HG03175 (cell line): Measurements from ENCODE around the gene PINK1.
A peak's percentile ranks its signal among the peaks of the same experiment; 100 is the strongest.

Experiments used
- ATAC-seq: cut with Tn5 transposase; IDR thresholded peaks from one replicate; pipeline ENCODE4 v1.9.1; 2021; ENCODE audit warnings: mild to moderate bottlenecking, moderate library complexity; ENCODE audit not compliant: unreplicated experiment

PINK1 gene

GRCh38 chr1:20641975-20642374 is 8.7 kb downstream of the PINK1 start:
- ATAC-seq, result no peak

- ATAC-seq, result no peak
Measured at GRCh38 chr1:20643080-20643479, 9.8 kb downstream of the PINK1 start.

- no peak for ATAC-seq
Measured at GRCh38 chr1:20644416-20644815, 11.2 kb downstream of the PINK1 start.

- no peak for ATAC-seq
Measured at GRCh38 chr1:20645414-20645813, 12.2 kb downstream of the PINK1 start.

GRCh38 chr1:20648438-20648837 is 15.2 kb downstream of the PINK1 start:
- ATAC-seq, result no peak

- ATAC-seq, result no peak
Measured at GRCh38 chr1:20648946-20649345, 15.7 kb downstream of the PINK1 start.

GRCh38 chr1:20652300-20652699 is 19.0 kb downstream of the PINK1 start:
- ATAC-seq, result no peak

GRCh38 chr1:20654104-20654690 is 20.9 kb downstream of the PINK1 start:
- ATAC-seq, result no peak

GRCh38 chr1:20657024-20657423 is 23.8 kb downstream of the PINK1 start:
- no peak for ATAC-seq

- ATAC-seq, result no peak
Measured at GRCh38 chr1:20658166-20658915, 25.1 kb downstream of the PINK1 start.

GRCh38 chr1:20660363-20660762 is 27.1 kb downstream of the PINK1 start:
- ATAC-seq, result no peak

- ATAC-seq, result peak; percentile 5
Measured at GRCh38 chr1:20660847-20661206, 27.6 kb downstream of the PINK1 start.

- ATAC-seq, result peak; percentile 94
Measured at GRCh38 chr1:20661207-20662109, 28.2 kb downstream of the PINK1 start, which contains the start of gene DDOST. TSS of gene DDOST (minus strand) at chr1:20661369. CDS start at chr1:20661350, 19 bp downstream.

- no peak for ATAC-seq
Measured at GRCh38 chr1:20662110-20662475, 28.8 kb downstream of the PINK1 start.

GRCh38 chr1:20663365-20663764 is 30.1 kb downstream of the PINK1 start:
- no peak for ATAC-seq

GRCh38 chr1:20663969-20664715 is 30.9 kb downstream of the PINK1 start:
- no peak for ATAC-seq

GRCh38 chr1:20665726-20666125 is 32.5 kb downstream of the PINK1 start:
- no peak for ATAC-seq

GRCh38 chr1:20666146-20666545 is 32.9 kb downstream of the PINK1 start:
- ATAC-seq, result no peak

GRCh38 chr1:20666804-20667203 is 33.5 kb downstream of the PINK1 start:
- ATAC-seq, result no peak

GRCh38 chr1:20668581-20668980 is 35.3 kb downstream of the PINK1 start:
- ATAC-seq, result no peak

- no peak for ATAC-seq
Measured at GRCh38 chr1:20670936-20671335, 37.7 kb downstream of the PINK1 start.
